GM21786 (cell line): ENCODE results near the gene PTPRN2.

Experiments
- ATAC-seq: cut with Tn5 transposase; IDR thresholded peaks from one replicate; pipeline ENCODE4 v1.9.1; 2021; ENCODE audit not compliant: unreplicated experiment

Gene PTPRN2

GRCh38 chr7:157548691-157549303 lies 1038.8 kb downstream of the PTPRN2 start:
- no peak for ATAC-seq

- ATAC-seq: no peak
Measured at GRCh38 chr7:157547611-157548010, 1040.0 kb downstream of the PTPRN2 start.

GRCh38 chr7:157547102-157547501 lies 1040.5 kb downstream of the PTPRN2 start:
- ATAC-seq: no peak

- no peak for ATAC-seq
Measured at GRCh38 chr7:157545681-157546060, 1042.0 kb downstream of the PTPRN2 start.

GRCh38 chr7:157544980-157545680 lies 1042.5 kb downstream of the PTPRN2 start:
- ATAC-seq: no peak

- no peak for ATAC-seq
Measured at GRCh38 chr7:157544226-157544625, 1043.4 kb downstream of the PTPRN2 start.

DNA sequence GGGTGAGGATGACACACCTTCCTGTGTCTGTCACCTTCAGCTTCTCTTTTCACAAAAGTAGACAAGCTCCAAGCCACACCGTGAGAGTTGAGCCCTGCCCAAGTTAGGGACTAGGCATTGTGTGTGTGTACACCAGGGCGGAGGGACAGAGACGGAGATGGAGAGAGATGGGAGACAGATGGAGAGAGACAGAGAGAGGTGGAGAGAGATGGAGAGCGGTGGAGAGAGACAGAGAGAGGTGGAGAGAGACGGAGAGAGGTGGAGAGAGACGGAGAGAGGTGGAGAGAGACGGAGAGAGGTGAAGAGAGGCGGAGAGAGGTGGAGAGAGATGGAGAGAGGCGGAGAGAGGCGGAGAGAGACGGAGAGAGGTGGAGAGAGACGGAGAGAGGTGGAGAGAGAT lies 1043.8 kb downstream of the PTPRN2 start:
- no peak for ATAC-seq

GRCh38 chr7:157543276-157543675 lies 1044.3 kb downstream of the PTPRN2 start:
- no peak for ATAC-seq

GRCh38 chr7:157542068-157543021 lies 1045.3 kb downstream of the PTPRN2 start:
- no peak for ATAC-seq

- ATAC-seq: no peak
Measured at GRCh38 chr7:157541295-157542067, 1046.1 kb downstream of the PTPRN2 start.

DNA sequence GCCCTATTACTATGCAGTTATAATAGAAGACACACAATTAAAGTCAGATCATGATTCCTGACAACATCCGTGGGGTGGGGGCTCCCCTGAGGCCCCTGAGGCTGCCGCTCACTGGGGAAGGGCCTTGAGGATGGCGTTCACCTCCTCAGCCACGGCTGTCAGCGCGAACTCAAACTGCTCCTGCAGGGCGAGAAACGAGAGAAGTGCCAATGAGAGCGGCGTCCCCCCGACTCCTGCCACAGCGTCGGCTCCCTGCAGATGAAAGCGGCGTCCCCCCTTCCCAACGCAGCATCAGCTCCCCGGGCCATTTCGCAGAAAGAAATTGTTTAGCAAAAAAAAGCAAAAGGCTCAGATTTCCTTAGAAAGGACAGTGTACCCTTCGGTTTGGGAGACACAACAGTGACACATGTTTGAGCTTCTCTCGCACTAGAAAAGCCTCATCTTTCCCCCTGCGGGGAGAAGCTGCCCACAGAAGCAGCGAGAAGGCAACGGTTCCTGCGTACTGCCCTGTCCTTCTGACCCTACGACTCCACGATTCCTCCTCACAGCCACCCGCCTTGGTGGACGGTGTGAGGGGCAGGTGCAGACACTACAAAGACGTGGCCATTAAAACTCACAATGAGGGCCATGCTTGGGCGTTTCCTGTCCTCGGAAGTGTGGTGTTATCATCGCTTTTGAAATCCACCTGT lies 1046.9 kb downstream of the PTPRN2 start:
- no peak for ATAC-seq

DNA sequence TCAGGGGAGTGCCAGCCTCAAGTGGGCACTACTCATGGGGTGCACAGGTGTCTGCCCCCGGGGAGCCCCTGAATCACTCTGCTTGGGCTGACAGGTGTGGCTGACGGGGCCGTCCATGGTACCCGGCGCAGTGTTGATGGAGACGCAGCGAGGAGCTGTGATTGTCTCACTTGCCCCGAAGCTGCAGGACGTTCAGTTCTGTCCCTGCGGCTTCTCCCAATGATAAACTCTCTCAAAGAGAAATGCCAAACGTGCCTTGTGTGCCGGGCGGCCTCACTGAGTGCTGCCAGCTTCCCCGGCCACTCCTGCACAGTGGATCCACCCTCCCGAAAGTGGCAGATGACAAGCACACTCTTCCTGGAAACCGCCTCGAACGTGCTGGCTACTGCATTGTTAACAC lies 1047.6 kb downstream of the PTPRN2 start:
- no peak for ATAC-seq

GRCh38 chr7:157539521-157539920 lies 1048.1 kb downstream of the PTPRN2 start:
- ATAC-seq: no peak

DNA sequence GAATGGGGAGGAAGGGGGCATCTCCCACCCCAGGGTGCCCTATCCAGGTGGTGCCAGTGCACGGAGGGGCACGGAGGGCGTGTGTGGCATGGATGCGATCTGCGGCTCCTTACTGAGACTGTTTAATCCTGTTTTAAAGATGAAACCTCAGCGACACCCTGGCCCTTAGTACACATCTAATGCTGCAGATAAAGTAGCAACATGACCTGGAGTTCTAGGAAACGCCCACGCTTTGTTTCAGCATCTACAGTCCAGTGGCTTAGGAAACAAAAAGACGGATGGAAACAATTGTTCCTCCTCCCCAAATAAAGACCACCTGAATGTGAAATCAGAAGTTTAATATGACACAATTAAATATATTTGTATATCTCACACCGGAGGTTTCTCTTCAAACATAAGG lies 1048.9 kb downstream of the PTPRN2 start:
- no peak for ATAC-seq

DNA sequence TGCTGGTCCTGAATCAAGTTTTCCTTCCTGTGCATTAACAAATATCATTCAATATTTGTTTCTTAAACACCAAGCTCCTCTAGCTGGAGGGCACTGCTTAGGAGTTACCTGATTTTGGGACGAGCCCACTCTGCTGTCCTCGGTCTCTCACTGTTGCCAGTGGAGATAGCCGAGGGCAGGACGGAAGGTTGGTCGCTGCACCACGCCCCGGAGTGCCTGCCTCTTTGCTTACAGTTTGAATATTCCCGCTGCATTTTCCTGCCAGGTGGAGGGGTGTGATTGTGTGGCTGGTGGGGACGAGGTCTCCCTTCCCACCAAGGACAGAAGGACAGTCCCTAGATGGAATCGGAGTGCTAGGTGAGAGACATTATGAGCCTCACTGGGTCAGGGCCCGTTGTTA lies 1049.3 kb downstream of the PTPRN2 start:
- ATAC-seq: no peak

GRCh38 chr7:157537056-157537455 lies 1050.6 kb downstream of the PTPRN2 start:
- ATAC-seq: no peak

DNA sequence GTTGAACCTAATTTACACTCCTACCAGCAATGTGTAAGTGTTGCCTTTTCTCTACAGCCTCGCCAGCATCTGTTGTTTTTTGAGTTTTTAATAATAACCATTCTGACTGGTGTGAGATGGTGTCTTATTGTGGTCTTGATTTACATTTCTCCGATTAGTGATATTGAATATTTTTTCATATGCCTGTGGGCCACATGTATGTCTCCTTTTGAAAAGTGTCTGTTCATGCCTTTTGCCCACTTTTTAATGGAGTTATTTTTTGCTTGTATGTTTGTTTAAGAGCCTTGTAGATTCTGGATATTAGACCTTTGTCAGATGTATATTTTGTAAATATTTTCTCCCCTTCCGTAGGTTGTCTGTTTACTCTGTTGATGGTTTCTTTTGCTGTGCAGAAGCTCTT lies 1055.6 kb downstream of the PTPRN2 start:
- ATAC-seq: no peak

DNA sequence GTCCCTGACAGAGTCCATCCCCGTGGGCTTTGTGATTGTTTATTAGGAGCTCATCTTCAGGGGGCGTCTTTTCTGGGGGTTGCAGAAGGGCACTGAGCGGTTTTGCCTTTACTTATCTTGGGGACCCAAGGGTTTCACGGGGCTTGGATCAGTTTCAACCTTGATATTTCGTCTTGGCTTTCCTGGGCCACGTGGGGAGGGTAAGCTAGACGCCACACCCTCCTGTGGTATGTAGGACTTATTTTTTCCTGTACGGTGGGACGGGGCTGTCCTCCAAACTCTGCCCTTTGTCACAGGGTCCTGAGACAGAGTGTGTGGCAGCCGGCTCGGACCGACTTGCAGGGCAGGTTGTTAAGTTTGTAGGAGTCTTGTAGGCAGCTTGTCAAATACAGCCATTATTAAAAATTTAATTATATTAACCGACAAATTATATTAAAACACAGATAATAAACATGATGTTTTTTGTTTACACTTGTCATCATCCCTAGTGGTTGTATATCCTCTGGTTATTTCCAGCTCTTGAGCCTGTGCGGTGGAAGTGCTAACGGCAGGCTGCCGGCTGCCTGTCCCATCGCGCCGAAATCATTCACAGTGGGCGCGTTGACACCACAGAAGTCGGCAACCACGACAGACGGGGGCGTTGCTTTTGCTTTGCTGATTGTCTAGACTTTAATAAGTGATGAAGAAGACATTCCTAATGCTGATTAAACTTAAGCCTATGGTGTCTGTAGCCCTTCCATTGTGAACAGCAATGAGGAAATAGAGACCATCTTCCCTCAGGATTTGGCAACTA lies 1057.7 kb downstream of the PTPRN2 start:
- no peak for ATAC-seq

DNA sequence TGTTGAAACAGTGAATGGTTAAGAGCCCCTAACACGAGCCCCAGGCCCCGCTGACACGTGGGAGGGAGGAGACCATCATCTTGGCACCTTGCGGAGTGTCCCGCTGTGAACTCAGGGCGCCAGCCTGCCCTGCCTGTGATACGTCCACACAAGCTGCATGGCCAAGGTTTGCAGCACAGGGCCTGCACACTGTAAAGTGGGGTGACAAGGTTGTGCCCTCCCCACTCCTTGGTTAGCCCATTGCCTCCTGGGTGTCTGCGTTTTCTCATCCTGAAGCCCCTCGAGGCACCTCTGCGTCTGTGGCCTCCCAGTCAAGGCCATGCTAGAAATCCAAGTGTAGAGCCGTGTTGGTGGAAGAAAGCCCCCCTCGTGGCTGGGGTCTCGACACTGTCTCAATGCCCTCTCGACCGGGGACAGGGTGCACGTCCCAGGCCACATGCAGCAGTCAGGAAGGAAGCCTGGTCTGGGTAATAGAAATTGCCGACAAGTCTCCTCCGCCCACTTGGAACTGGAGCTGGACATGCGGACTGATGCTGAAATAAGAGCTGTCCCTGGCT lies 1058.8 kb downstream of the PTPRN2 start:
- ATAC-seq: no peak
